ENCODE measurements around the gene IPO7.

DNA sequence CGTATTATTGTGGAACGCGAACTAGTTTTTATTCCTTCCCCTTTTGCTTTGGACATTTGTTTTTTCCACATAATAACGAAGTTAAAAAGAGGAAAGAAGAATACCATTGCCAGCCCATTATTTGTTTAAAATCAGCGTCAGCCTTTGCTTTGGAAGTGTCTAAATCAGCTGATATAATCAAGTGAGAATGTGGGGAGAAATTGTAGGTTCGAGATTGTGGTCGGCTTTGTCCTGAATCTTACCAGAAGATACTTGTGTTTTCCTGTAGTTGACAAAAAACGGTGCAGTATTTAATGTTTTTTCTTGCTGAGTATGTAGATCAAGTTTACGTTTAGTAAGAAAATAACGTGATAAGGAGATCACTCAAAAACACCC lies 77.3 kb downstream of the IPO7 start:
- TF ChIP-seq, protein P1, sequence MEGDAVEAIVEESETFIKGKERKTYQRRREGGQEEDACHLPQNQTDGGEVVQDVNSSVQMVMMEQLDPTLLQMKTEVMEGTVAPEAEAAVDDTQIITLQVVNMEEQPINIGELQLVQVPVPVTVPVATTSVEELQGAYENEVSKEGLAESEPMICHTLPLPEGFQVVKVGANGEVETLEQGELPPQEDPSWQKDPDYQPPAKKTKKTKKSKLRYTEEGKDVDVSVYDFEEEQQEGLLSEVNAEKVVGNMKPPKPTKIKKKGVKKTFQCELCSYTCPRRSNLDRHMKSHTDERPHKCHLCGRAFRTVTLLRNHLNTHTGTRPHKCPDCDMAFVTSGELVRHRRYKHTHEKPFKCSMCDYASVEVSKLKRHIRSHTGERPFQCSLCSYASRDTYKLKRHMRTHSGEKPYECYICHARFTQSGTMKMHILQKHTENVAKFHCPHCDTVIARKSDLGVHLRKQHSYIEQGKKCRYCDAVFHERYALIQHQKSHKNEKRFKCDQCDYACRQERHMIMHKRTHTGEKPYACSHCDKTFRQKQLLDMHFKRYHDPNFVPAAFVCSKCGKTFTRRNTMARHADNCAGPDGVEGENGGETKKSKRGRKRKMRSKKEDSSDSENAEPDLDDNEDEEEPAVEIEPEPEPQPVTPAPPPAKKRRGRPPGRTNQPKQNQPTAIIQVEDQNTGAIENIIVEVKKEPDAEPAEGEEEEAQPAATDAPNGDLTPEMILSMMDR (conservative IDR thresholded peaks at IDR 0.05): no peak
- no peak for TF ChIP-seq EZH2 (IDR thresholded peaks at IDR 0.05; ENCODE audit: low read depth)
